ENCODE data around the gene SMCHD1. TPM values are rescaled to one million over a fixed set of nuclear protein-coding genes. Genes with fewer than 3 reads are reported as not detected.

The SMCHD1 gene
- total and polyA plus RNA-seq, 2 experiments from 2014 or later: 7.7 to 39.0 TPM

GRCh38 chr18:2680216-2680792, 24.8 kb downstream of the SMCHD1 start:
- H3K27ac Mint-ChIP-seq: no peak overlapping the region
- DNase-seq (ENCODE audit: low spot score) (no peak), ATAC-seq (no peak)
- no peak overlapping the region for H3K4me3 Mint-ChIP-seq
- H3K9me3 Mint-ChIP-seq: no peaks in the 10 kb centered on the region; the same call in 2 of the 3 replicates
- peaks cover 39% of the 10 kb centered on the region for H3K36me3 Mint-ChIP-seq (ENCODE audit: low read depth)
- no peaks in the 10 kb centered on the region for H3K9me2 ChIP-seq (ENCODE audit: insufficient read depth)
- no peak for TF ChIP-seq STAT1 (IDR thresholded peaks at IDR 0.05; ENCODE audit: unreplicated experiment)
- TF ChIP-seq EZH2phosphoT487 (IDR thresholded peaks at IDR 0.05; ENCODE audit: unreplicated experiment): no peak
- TF ChIP-seq, protein P1, sequence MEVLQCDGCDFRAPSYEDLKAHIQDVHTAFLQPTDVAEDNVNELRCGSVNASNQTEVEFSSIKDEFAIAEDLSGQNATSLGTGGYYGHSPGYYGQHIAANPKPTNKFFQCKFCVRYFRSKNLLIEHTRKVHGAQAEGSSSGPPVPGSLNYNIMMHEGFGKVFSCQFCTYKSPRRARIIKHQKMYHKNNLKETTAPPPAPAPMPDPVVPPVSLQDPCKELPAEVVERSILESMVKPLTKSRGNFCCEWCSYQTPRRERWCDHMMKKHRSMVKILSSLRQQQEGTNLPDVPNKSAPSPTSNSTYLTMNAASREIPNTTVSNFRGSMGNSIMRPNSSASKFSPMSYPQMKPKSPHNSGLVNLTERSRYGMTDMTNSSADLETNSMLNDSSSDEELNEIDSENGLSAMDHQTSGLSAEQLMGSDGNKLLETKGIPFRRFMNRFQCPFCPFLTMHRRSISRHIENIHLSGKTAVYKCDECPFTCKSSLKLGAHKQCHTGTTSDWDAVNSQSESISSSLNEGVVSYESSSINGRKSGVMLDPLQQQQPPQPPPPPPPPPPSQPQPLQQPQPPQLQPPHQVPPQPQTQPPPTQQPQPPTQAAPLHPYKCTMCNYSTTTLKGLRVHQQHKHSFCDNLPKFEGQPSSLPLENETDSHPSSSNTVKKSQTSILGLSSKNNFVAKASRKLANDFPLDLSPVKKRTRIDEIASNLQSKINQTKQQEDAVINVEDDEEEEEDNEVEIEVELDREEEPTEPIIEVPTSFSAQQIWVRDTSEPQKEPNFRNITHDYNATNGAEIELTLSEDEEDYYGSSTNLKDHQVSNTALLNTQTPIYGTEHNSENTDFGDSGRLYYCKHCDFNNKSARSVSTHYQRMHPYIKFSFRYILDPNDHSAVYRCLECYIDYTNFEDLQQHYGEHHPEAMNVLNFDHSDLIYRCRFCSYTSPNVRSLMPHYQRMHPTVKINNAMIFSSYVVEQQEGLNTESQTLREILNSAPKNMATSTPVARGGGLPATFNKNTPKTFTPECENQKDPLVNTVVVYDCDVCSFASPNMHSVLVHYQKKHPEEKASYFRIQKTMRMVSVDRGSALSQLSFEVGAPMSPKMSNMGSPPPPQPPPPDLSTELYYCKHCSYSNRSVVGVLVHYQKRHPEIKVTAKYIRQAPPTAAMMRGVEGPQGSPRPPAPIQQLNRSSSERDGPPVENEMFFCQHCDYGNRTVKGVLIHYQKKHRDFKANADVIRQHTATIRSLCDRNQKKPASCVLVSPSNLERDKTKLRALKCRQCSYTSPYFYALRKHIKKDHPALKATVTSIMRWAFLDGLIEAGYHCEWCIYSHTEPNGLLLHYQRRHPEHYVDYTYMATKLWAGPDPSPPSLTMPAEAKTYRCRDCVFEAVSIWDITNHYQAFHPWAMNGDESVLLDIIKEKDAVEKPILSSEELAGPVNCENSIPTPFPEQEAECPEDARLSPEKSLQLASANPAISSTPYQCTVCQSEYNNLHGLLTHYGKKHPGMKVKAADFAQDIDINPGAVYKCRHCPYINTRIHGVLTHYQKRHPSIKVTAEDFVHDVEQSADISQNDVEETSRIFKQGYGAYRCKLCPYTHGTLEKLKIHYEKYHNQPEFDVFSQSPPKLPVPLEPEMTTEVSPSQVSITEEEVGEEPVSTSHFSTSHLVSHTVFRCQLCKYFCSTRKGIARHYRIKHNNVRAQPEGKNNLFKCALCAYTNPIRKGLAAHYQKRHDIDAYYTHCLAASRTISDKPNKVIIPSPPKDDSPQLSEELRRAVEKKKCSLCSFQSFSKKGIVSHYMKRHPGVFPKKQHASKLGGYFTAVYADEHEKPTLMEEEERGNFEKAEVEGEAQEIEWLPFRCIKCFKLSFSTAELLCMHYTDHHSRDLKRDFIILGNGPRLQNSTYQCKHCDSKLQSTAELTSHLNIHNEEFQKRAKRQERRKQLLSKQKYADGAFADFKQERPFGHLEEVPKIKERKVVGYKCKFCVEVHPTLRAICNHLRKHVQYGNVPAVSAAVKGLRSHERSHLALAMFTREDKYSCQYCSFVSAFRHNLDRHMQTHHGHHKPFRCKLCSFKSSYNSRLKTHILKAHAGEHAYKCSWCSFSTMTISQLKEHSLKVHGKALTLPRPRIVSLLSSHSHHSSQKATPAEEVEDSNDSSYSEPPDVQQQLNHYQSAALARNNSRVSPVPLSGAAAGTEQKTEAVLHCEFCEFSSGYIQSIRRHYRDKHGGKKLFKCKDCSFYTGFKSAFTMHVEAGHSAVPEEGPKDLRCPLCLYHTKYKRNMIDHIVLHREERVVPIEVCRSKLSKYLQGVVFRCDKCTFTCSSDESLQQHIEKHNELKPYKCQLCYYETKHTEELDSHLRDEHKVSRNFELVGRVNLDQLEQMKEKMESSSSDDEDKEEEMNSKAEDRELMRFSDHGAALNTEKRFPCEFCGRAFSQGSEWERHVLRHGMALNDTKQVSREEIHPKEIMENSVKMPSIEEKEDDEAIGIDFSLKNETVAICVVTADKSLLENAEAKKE (CRISPR knock-in tag; IDR thresholded peaks at IDR 0.05): no peak
- TF ChIP-seq, protein P2, sequence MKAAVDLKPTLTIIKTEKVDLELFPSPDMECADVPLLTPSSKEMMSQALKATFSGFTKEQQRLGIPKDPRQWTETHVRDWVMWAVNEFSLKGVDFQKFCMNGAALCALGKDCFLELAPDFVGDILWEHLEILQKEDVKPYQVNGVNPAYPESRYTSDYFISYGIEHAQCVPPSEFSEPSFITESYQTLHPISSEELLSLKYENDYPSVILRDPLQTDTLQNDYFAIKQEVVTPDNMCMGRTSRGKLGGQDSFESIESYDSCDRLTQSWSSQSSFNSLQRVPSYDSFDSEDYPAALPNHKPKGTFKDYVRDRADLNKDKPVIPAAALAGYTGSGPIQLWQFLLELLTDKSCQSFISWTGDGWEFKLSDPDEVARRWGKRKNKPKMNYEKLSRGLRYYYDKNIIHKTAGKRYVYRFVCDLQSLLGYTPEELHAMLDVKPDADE (IDR thresholded peaks at IDR 0.05): no peak
- peaks cover 7% of the 10 kb centered on the region; the same call in 1 of the 2 replicates for H4K20me1 ChIP-seq (replicated peaks; ENCODE audit: insufficient read depth)
- no peaks in the 10 kb centered on the region for H3K36me3 ChIP-seq (ENCODE audit: insufficient read depth)
- no peaks in the 10 kb centered on the region for H3K4me1 Mint-ChIP-seq
- no peaks in the 10 kb centered on the region for H3K27me3 Mint-ChIP-seq (ENCODE audit: insufficient read depth, low read depth, poor library complexity)
- H3K4me3 ChIP-seq: no peak overlapping the region
- H3K4me1 ChIP-seq (ENCODE audit: insufficient read depth): no peaks in the 10 kb centered on the region
- H3F3A ChIP-seq (replicated peaks; ENCODE audit: low read depth): no peaks in the 10 kb centered on the region
- H3K27ac ChIP-seq (ENCODE audit: low read depth): no peak overlapping the region
- H2AFZ ChIP-seq: no peak overlapping the region
- no peak overlapping the region for H3K4me2 ChIP-seq
- H3K79me2 ChIP-seq (replicated peaks; ENCODE audit: insufficient read depth): 0 out of 2 replicates have a peak, but pooled peaks cover 4% of the 10 kb centered on the region
- no peaks in the 10 kb centered on the region for H3K27me3 ChIP-seq (ENCODE audit: insufficient read depth)
